H1 (cell line): ENCODE data around the gene BLOC1S4. TPM values are rescaled to one million over a fixed set of nuclear protein-coding genes. Genes with fewer than 3 reads are reported as not detected.

Source experiments
- HDAC2 ChIP-seq, 2 experiments: fragments of 300-600 bp in 1 of 2; sonication (generic) in 1 of 2; IDR thresholded peaks; 2 replicates each; pipeline ENCODE4 v1.6.1; 2011 to 2012; ENCODE audit warnings: low read depth in 2 of 2, low read length in 2 of 2, mild to moderate bottlenecking in 2 of 2, moderate library complexity in 2 of 2, borderline replicate concordance in 1 of 2, inconsistent platforms in 1 of 2
- KDM1A ChIP-seq: fragments of 200-600, 300-600 bp; sonication (generic); IDR thresholded peaks from 2 replicates; pipeline ENCODE4 v1.7.1; 2016; ENCODE audit warnings: mild to moderate bottlenecking, low read length, borderline replicate concordance
- POLR2A ChIP-seq, 2 experiments: IDR thresholded peaks; 1 replicate in 1 of 2; 2 replicates in 1 of 2; pipeline ENCODE4 v1.6.1; 2011; ENCODE audit warnings: low read depth in 2 of 2, low read length in 2 of 2, mild to moderate bottlenecking in 2 of 2; ENCODE audit errors: control extremely low read depth in 1 of 2
- RAD21 ChIP-seq, 2 experiments: IDR thresholded peaks in 1 of 2; conservative IDR thresholded peaks in 1 of 2; 2 replicates each; pipeline ENCODE4 v1.6.1; 2011; ENCODE audit warnings: low read depth in 2 of 2, low read length in 2 of 2, improper control_type of control experiment in 1 of 2, inconsistent platforms in 1 of 2, mild to moderate bottlenecking in 1 of 2, moderate library complexity in 1 of 2
- RBBP5 ChIP-seq: IDR thresholded peaks from 2 replicates; pipeline ENCODE4 v1.7.1; 2012; ENCODE audit warnings: low read depth, mild to moderate bottlenecking, inconsistent platforms, low read length, moderate library complexity, borderline replicate concordance
- RFX5 ChIP-seq: IDR thresholded peaks from 2 replicates; pipeline ENCODE4 v1.6.1; 2011; ENCODE audit warnings: low read depth, low read length, improper control_type of control experiment, borderline replicate concordance
- RNF2 ChIP-seq: fragments of 200-900, 300-1000 bp; sonication (generic); IDR thresholded peaks from 2 replicates; pipeline ENCODE4 v1.7.1; 2016; ENCODE audit warnings: borderline replicate concordance, low read depth, mild to moderate bottlenecking, antibody characterized with exemption, low read length; ENCODE audit not compliant: poor library complexity, severe bottlenecking; ENCODE audit errors: missing control alignments
- SAP30 ChIP-seq: fragments of 300-600 bp; sonication (generic); IDR thresholded peaks from 2 replicates; pipeline ENCODE4 v1.7.1; 2012; ENCODE audit warnings: low read length, moderate library complexity, mild to moderate bottlenecking, inconsistent platforms; ENCODE audit not compliant: insufficient read depth, insufficient replicate concordance
- TCF12 ChIP-seq: IDR thresholded peaks from 2 replicates; pipeline ENCODE4 v1.6.1; 2011; ENCODE audit warnings: low read depth, mild to moderate bottlenecking, low read length
- TEAD4 ChIP-seq: IDR thresholded peaks from 2 replicates; pipeline ENCODE4 v1.6.1; 2012; ENCODE audit warnings: low read depth, low read length, inconsistent platforms, mixed read lengths
- USF2 ChIP-seq: IDR thresholded peaks from 2 replicates; pipeline ENCODE4 v1.6.1; 2011; ENCODE audit warnings: low read length, improper control_type of control experiment
- polyA plus RNA-seq, 7 experiments: library from polyadenylated mRNA; depleted of rRNA in 3 of 7; stranded (reverse) in 5 of 7; unstranded in 2 of 7; fragments of >200 nt in 5 of 7; fragments of 200-250 nt in 2 of 7; gene quantifications; 1 replicate in 5 of 7; 2 replicates in 1 of 7; 4 replicates in 1 of 7; pipeline versions ENCODE4 v1.2.1 to v1.2.3, GENCODE V29; 2011 to 2013; ENCODE audit warnings: missing spikeins in 2 of 7, mixed read lengths in 2 of 7
- total RNA-seq: library from RNA; stranded (reverse); fragmentation: NEBNext Ultra II Directional; extraction: Animal tissue kit (Norgen Biotek cat#: 25700); gene quantifications from 2 replicates; pipeline ENCODE4 v1.2.1, GENCODE V29; 2021
- TF ChIP-seq, protein P1 (sequence below), 3 experiments: IDR thresholded peaks; 1 replicate in 2 of 3; 2 replicates in 1 of 3; pipeline versions ENCODE4 v1.5.1 to v1.6.1; 2011; ENCODE audit warnings: low read length in 3 of 3, mild to moderate bottlenecking in 3 of 3, inconsistent platforms in 2 of 3, low read depth in 1 of 3, moderate library complexity in 1 of 3; ENCODE audit not compliant: insufficient read depth in 1 of 3; ENCODE audit errors: control extremely low read depth in 1 of 3

The BLOC1S4 gene
- total and polyA plus RNA-seq, 2 of the 8 experiments (the other 6 are each of a cell fraction or from before 2014, with no cell fraction given), result 19.1 to 27.8 TPM

DNA sequence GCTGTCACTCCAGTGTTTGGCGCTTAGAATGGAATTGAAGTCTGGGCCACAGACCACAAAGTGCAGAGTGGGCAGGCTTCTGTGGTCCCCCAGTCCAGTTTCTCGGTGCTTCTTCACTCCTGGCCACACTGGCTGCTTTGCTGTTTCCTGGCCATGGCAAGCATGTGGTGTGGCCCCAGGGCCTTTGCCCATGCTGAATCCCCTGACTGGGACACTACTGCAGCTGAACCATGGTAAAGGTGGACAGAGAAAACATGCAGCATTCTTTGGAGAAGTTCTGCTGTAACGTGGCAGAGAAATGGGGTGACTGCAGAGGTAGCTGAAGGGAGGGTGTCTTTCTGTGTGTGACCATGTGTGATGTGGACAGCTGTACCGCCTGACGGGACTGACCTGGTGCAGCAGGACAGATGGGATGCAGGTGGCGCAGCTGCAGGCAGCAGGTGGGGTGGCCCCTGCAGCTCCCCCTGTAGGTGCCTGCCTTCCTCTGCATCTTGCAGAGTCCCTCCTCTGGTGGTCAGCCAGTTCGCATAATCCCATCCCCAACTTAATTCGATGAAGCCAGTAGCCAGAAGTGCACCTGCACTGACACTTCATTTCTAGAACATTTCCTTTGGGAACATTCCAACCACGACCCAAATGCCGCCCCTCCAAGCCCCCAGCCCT lies 35.5 kb upstream of the BLOC1S4 start (continued):
- TF ChIP-seq RBBP5, result no peak
- TF ChIP-seq RFX5, result no peak
- peak in 1 of 2 experiments; percentile 59; a peak in 1 of 4 replicates for TF ChIP-seq HDAC2 (IDR thresholded peaks at IDR 0.05; ENCODE audit: borderline replicate concordance in 1 of 2, low read depth in 2 of 2, low read length in 2 of 2)
- TF ChIP-seq POLR2A (IDR thresholded peaks at IDR 0.05; ENCODE audit: control extremely low read depth in 1 of 2, low read depth in 2 of 2, low read length in 2 of 2), result no peak
- no peak for TF ChIP-seq USF2
- peak; percentile 97 for TF ChIP-seq KDM1A
- TF ChIP-seq, protein P1, sequence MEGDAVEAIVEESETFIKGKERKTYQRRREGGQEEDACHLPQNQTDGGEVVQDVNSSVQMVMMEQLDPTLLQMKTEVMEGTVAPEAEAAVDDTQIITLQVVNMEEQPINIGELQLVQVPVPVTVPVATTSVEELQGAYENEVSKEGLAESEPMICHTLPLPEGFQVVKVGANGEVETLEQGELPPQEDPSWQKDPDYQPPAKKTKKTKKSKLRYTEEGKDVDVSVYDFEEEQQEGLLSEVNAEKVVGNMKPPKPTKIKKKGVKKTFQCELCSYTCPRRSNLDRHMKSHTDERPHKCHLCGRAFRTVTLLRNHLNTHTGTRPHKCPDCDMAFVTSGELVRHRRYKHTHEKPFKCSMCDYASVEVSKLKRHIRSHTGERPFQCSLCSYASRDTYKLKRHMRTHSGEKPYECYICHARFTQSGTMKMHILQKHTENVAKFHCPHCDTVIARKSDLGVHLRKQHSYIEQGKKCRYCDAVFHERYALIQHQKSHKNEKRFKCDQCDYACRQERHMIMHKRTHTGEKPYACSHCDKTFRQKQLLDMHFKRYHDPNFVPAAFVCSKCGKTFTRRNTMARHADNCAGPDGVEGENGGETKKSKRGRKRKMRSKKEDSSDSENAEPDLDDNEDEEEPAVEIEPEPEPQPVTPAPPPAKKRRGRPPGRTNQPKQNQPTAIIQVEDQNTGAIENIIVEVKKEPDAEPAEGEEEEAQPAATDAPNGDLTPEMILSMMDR (IDR thresholded peaks at IDR 0.05; ENCODE audit: control extremely low read depth in 1 of 3, insufficient read depth in 1 of 3, low read depth in 1 of 3, low read length in 3 of 3), result peak in 2 of 3 experiments; percentile 90 to 98; a peak in 3 of 4 replicates
- TF ChIP-seq TCF12, result peak; percentile 94
- TF ChIP-seq RAD21 (IDR thresholded peaks at IDR 0.05 in 1 of 2, conservative IDR thresholded peaks at IDR 0.05 in 1 of 2; ENCODE audit: low read depth in 2 of 2, low read length in 2 of 2), result peak; percentile 41 to 54; a peak in 3 of 4 replicates
- no peak for TF ChIP-seq RNF2
- no peak for TF ChIP-seq TEAD4
- no peak for TF ChIP-seq SAP30
